Measurements from ENCODE around the gene TMEM269.

TMEM269 gene

DNA sequence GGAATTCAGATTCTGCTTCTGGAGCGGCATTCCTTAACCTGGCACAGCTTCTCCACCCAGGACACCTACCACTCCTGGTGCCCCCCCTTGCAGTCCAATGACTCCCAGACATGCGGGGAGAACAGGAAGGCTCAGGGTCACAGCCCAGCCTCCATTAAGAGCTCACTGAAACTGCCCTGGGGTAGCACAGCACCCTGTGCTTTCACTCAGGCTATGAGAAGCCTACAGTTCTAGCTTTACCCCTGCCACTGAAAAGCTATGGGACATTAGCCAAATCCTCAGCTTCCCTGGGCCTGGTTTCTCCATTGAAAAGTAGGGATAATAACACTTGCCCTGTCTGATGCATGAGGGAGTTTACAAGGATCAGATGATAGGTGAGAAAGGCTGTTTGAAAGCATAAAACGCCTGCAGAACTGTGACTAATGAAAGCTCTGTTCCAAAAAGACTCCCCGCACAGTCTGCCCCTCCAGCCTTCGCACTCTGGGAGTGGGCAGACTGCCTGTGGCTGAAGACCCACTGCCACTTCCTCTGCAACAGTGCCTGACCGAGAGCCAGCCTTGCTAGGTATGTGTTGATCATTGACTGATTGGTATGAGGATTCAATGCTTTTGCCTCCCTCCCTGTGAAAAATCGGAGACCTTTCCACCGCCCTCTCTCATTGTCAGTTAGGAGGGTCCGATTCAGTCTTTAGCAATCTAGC is 42.0 kb upstream of the TMEM269 start:
- no peak overlapping the region for H2BK120ac ChIP-seq (ENCODE audit: insufficient read depth, low read length, poor library complexity)

DNA sequence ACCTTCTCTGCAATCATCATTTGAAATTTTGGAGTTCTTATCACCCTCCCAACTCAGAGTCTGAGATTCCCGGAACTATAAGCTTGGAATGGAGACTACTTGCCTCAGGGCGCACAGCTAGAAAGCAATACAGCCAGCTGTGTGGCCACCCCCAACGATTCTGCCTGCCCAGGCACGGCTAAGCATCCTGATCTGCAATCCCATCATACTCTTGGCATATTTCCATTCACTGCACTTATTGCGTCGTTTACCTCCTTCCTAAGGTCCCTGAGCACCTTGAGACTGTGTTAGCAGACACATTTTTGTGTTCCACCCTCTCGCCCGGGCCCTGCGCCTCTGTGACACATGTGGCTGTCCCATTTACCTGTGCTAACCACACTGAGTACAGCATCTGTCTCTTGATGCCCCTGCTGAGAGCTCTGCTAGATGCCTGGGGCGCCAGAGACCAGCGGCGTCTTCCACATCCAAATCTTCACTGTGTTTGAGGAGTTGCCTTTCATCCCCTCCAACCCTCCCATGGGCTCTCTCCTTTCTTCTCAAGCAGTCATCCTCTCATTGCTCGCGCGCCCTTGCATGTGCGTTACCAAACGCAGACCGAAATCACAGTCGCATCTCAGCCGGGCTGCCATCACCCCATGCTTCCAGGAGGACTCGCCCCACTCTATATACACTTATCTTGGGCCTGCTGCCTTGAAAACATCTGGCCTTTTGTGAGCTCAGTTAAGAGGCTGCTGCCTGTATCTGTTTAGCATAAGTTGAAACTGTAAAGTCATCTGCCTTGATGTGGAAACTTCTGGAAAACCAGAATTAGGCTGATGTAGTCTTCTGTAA is 41.3 kb upstream of the TMEM269 start:
- Histone ChIP-seq H3K36me3 (ENCODE audit: control insufficient read depth in 1 of 2, insufficient read depth in 2 of 2, low read length in 2 of 2) (peaks cover 28 to 30% of the 10 kb centered on the region in 2 experiments), H2BK5ac (ENCODE audit: low read depth, low read length, poor library complexity) (no peak overlapping the region), H3K18ac (ENCODE audit: low read length) (no peak overlapping the region), H3K9ac (ENCODE audit: low read length) (no peak overlapping the region), H3K4me3 (ENCODE audit: low read depth, low read length) (no peak overlapping the region), H3K79me2 (ENCODE audit: control insufficient read depth, insufficient read depth, low read length, poor library complexity) (no peaks in the 10 kb centered on the region), H2AFZ (ENCODE audit: insufficient read depth, low read length, poor library complexity) (no peak overlapping the region), H3K14ac (ENCODE audit: low read length) (no peak overlapping the region), H4K8ac (ENCODE audit: low read depth, low read length) (no peak overlapping the region), H4K91ac (ENCODE audit: low read depth, low read length) (no peak overlapping the region), H3K79me1 (ENCODE audit: low read length) (no peaks in the 10 kb centered on the region), H3K23ac (ENCODE audit: low read length) (no peak overlapping the region), H2BK12ac (ENCODE audit: low read length) (no peak overlapping the region), H3K4me1 (ENCODE audit: control insufficient read depth in 1 of 2, insufficient read depth in 2 of 2, low read length in 2 of 2) (peaks cover 10 to 13% of the 10 kb centered on the region in 2 experiments), H3K27me3 (ENCODE audit: insufficient read depth, low read length) (no peaks in the 10 kb centered on the region), H3K4ac (ENCODE audit: low read depth, low read length) (no peak overlapping the region), H3K9me3 (ENCODE audit: insufficient read depth, low read depth, low read length) (peaks cover 7% of the 10 kb centered on the region), H3K27ac (ENCODE audit: low read depth, low read length) (no peak overlapping the region), H2BK120ac (ENCODE audit: insufficient read depth, low read length, poor library complexity) (no peak overlapping the region), H4K12ac (ENCODE audit: low read depth, low read length) (no peak overlapping the region), H3K4me2 (ENCODE audit: low read length) (no peak overlapping the region), H2AK5ac (ENCODE audit: low read length) (no peak overlapping the region)
- peak; percentile 98 to 99 for DNase-seq
- WGBS (ENCODE audit: extremely low coverage, insufficient coverage, insufficient read length) = no CpG with 5 or more reads among the region's 21 CpGs

More for the DNA sequence above, 42.0 kb upstream of the TMEM269 start:
- H4K8ac ChIP-seq (ENCODE audit: low read depth, low read length) = no peak overlapping the region
- H3K79me1 ChIP-seq (ENCODE audit: low read length) = no peaks in the 10 kb centered on the region
- H4K12ac ChIP-seq (ENCODE audit: low read depth, low read length) = no peak overlapping the region
- WGBS (ENCODE audit: extremely low coverage, insufficient coverage, insufficient read length) = no CpG with 5 or more reads among the region's 9 CpGs
- no peak overlapping the region for H3K4ac ChIP-seq (ENCODE audit: low read depth, low read length)
- H3K14ac ChIP-seq (ENCODE audit: low read length) = no peak overlapping the region
- no peak overlapping the region for H3K18ac ChIP-seq (ENCODE audit: low read length)
- no peak overlapping the region for H2AK5ac ChIP-seq (ENCODE audit: low read length)
- H2BK5ac ChIP-seq (ENCODE audit: low read depth, low read length, poor library complexity) = no peak overlapping the region
- no peak for DNase-seq
- no peaks in the 10 kb centered on the region for H3K79me2 ChIP-seq (ENCODE audit: control insufficient read depth, insufficient read depth, low read length, poor library complexity)
- no peak overlapping the region for H3K4me2 ChIP-seq (ENCODE audit: low read length)
- no peak overlapping the region for H3K9ac ChIP-seq (ENCODE audit: low read length)
- no peak overlapping the region for H2AFZ ChIP-seq (ENCODE audit: insufficient read depth, low read length, poor library complexity)
- no peak overlapping the region for H3K4me3 ChIP-seq (ENCODE audit: low read depth, low read length)
- no peak overlapping the region for H3K23ac ChIP-seq (ENCODE audit: low read length)
- no peak overlapping the region for H2BK12ac ChIP-seq (ENCODE audit: low read length)
- no peak overlapping the region for H4K91ac ChIP-seq (ENCODE audit: low read depth, low read length)
- H3K9me3 ChIP-seq (ENCODE audit: insufficient read depth, low read depth, low read length) = peaks cover 5% of the 10 kb centered on the region
- H3K36me3 ChIP-seq (ENCODE audit: control insufficient read depth in 1 of 2, insufficient read depth in 2 of 2, low read length in 2 of 2) = peaks cover 20 to 23% of the 10 kb centered on the region in 2 experiments
- peaks cover 10 to 13% of the 10 kb centered on the region in 2 experiments for H3K4me1 ChIP-seq (ENCODE audit: control insufficient read depth in 1 of 2, insufficient read depth in 2 of 2, low read length in 2 of 2)
- H3K27me3 ChIP-seq (ENCODE audit: insufficient read depth, low read length) = no peaks in the 10 kb centered on the region
- H3K27ac ChIP-seq (ENCODE audit: low read depth, low read length) = no peak overlapping the region

DNA sequence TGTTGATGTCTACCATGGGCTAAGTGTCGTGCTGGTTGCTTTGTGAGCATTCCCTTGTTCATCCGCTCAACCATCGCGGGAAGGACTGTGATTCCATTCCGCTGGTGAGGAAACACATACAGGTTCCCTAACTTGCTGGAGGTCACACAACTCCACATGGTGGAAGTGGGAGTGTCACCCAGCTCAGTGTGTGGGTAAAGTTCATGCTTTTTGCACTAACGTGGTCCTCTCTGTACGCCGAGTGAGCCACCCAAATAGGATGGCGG is 40.7 kb upstream of the TMEM269 start:
- H3K4me2 ChIP-seq (ENCODE audit: low read length) = no peak overlapping the region
- no peak overlapping the region for H3K14ac ChIP-seq (ENCODE audit: low read length)
- H2AK5ac ChIP-seq (ENCODE audit: low read length) = no peak overlapping the region
- H3K27ac ChIP-seq (ENCODE audit: low read depth, low read length) = no peak overlapping the region
- H3K9ac ChIP-seq (ENCODE audit: low read length) = no peak overlapping the region
- H2AFZ ChIP-seq (ENCODE audit: insufficient read depth, low read length, poor library complexity) = no peak overlapping the region
- no peak overlapping the region for H4K12ac ChIP-seq (ENCODE audit: low read depth, low read length)
- no peak overlapping the region for H4K91ac ChIP-seq (ENCODE audit: low read depth, low read length)
- no peak overlapping the region for H2BK12ac ChIP-seq (ENCODE audit: low read length)
- no peaks in the 10 kb centered on the region for H3K79me2 ChIP-seq (ENCODE audit: control insufficient read depth, insufficient read depth, low read length, poor library complexity)
- peak; percentile 48 to 61 for DNase-seq
- H3K36me3 ChIP-seq (ENCODE audit: control insufficient read depth in 1 of 2, insufficient read depth in 2 of 2, low read length in 2 of 2) = peaks cover 33 to 36% of the 10 kb centered on the region in 2 experiments
- H3K18ac ChIP-seq (ENCODE audit: low read length) = no peak overlapping the region
- no peak overlapping the region for H3K4me3 ChIP-seq (ENCODE audit: low read depth, low read length)
- no peak overlapping the region for H3K4ac ChIP-seq (ENCODE audit: low read depth, low read length)
- H3K23ac ChIP-seq (ENCODE audit: low read length) = no peak overlapping the region
- H2BK5ac ChIP-seq (ENCODE audit: low read depth, low read length, poor library complexity) = no peak overlapping the region
- no peaks in the 10 kb centered on the region for H3K27me3 ChIP-seq (ENCODE audit: insufficient read depth, low read length)
- peaks cover 10 to 13% of the 10 kb centered on the region in 2 experiments for H3K4me1 ChIP-seq (ENCODE audit: control insufficient read depth in 1 of 2, insufficient read depth in 2 of 2, low read length in 2 of 2)
- WGBS (ENCODE audit: extremely low coverage, insufficient coverage, insufficient read length) = no CpG with 5 or more reads among the region's 9 CpGs
- H2BK120ac ChIP-seq (ENCODE audit: insufficient read depth, low read length, poor library complexity) = no peak overlapping the region
- peaks cover 7% of the 10 kb centered on the region for H3K9me3 ChIP-seq (ENCODE audit: insufficient read depth, low read depth, low read length)
- no peaks in the 10 kb centered on the region for H3K79me1 ChIP-seq (ENCODE audit: low read length)
- no peak overlapping the region for H4K8ac ChIP-seq (ENCODE audit: low read depth, low read length)

DNA sequence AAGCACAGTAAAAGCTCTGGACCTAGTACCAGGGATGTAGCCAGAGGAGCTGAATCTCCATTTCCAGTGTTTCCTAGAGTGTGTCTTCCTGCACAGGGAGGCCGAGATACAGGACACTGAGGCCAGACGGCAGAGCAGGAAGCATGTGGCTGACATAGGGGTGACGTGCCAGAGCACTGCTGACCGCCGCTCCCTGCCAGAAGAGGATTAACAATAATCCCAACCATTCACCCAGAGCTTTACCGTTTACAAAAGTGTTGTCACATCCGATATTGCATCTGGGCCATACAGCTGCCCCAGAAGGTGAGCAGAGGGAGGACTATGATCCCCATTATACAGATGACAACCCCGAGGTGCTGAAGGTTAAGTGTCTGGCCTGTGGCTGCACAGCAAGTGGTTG is 38.9 kb upstream of the TMEM269 start:
- no peak overlapping the region for H2BK120ac ChIP-seq (ENCODE audit: insufficient read depth, low read length, poor library complexity)

More for the DNA sequence above, 38.9 kb upstream of the TMEM269 start:
- Histone ChIP-seq H3K27ac (ENCODE audit: low read depth, low read length) (no peak overlapping the region), H2BK5ac (ENCODE audit: low read depth, low read length, poor library complexity) (no peak overlapping the region), H3K79me1 (ENCODE audit: low read length) (no peaks in the 10 kb centered on the region), H3K4ac (ENCODE audit: low read depth, low read length) (no peak overlapping the region), H3K23ac (ENCODE audit: low read length) (no peak overlapping the region), H3K27me3 (ENCODE audit: insufficient read depth, low read length) (no peaks in the 10 kb centered on the region), H3K36me3 (ENCODE audit: control insufficient read depth in 1 of 2, insufficient read depth in 2 of 2, low read length in 2 of 2) (peaks cover 41 to 47% of the 10 kb centered on the region in 2 experiments), H3K14ac (ENCODE audit: low read length) (no peak overlapping the region), H3K4me2 (ENCODE audit: low read length) (no peak overlapping the region), H3K4me3 (ENCODE audit: low read depth, low read length) (no peak overlapping the region), H4K12ac (ENCODE audit: low read depth, low read length) (no peak overlapping the region), H3K79me2 (ENCODE audit: control insufficient read depth, insufficient read depth, low read length, poor library complexity) (no peaks in the 10 kb centered on the region), H4K91ac (ENCODE audit: low read depth, low read length) (no peak overlapping the region), H4K8ac (ENCODE audit: low read depth, low read length) (no peak overlapping the region), H2BK12ac (ENCODE audit: low read length) (no peak overlapping the region), H3K18ac (ENCODE audit: low read length) (no peak overlapping the region), H2AK5ac (ENCODE audit: low read length) (no peak overlapping the region), H2AFZ (ENCODE audit: insufficient read depth, low read length, poor library complexity) (no peak overlapping the region), H3K4me1 (ENCODE audit: control insufficient read depth in 1 of 2, insufficient read depth in 2 of 2, low read length in 2 of 2) (peaks cover 5 to 6% of the 10 kb centered on the region in 2 experiments), H3K9me3 (ENCODE audit: insufficient read depth, low read depth, low read length) (peaks cover 3% of the 10 kb centered on the region), H3K9ac (ENCODE audit: low read length) (no peak overlapping the region)
- no CpG with 5 or more reads among the region's 8 CpGs for WGBS (ENCODE audit: extremely low coverage, insufficient coverage, insufficient read length)
- no peak for DNase-seq
